Ishikawa (cell line): Measurements from ENCODE around the gene CEACAM21.

Experiments
- CEBPB ChIP-seq: IDR thresholded peaks from 2 replicates; pipeline ENCODE4 v1.6.1; 2012
- CREB1 ChIP-seq: IDR thresholded peaks from 2 replicates; pipeline ENCODE4 v1.6.1; 2012; ENCODE audit warnings: low read depth
- EGR1 ChIP-seq: IDR thresholded peaks from 2 replicates; pipeline ENCODE4 v1.6.1; 2012
- EP300 ChIP-seq: IDR thresholded peaks from 2 replicates; pipeline ENCODE4 v1.6.1; 2012; ENCODE audit warnings: borderline replicate concordance
- FOXM1 ChIP-seq: IDR thresholded peaks from 2 replicates; pipeline ENCODE4 v1.6.1; 2012; ENCODE audit warnings: low read depth, borderline replicate concordance
- NFIC ChIP-seq: IDR thresholded peaks from 2 replicates; pipeline ENCODE4 v1.6.1; 2012
- RAD21 ChIP-seq: IDR thresholded peaks from 2 replicates; pipeline ENCODE4 v1.6.1; 2012; ENCODE audit warnings: low read depth
- REST ChIP-seq: IDR thresholded peaks from 2 replicates; pipeline ENCODE4 v1.6.1; 2012; ENCODE audit warnings: low read depth, mild to moderate bottlenecking
- TAF1 ChIP-seq: IDR thresholded peaks from 2 replicates; pipeline ENCODE4 v1.6.1; 2012; ENCODE audit warnings: low read depth, mild to moderate bottlenecking
- TCF12 ChIP-seq: IDR thresholded peaks from 2 replicates; pipeline ENCODE4 v1.6.1; 2012; ENCODE audit warnings: low read depth
- TEAD4 ChIP-seq: IDR thresholded peaks from 2 replicates; pipeline ENCODE4 v1.6.1; 2012
- YY1 ChIP-seq: IDR thresholded peaks from 2 replicates; pipeline ENCODE4 v1.6.1; 2012; ENCODE audit warnings: low read depth
- ZBTB7A ChIP-seq: IDR thresholded peaks from 2 replicates; pipeline ENCODE4 v1.6.1; 2012; ENCODE audit warnings: low read depth
- TF ChIP-seq, protein P1 (sequence below): IDR thresholded peaks from 2 replicates; pipeline ENCODE4 v1.6.1; 2012
- TF ChIP-seq, protein P2 (sequence below): IDR thresholded peaks from 2 replicates; pipeline ENCODE4 v1.6.1; 2012

The CEACAM21 gene

DNA sequence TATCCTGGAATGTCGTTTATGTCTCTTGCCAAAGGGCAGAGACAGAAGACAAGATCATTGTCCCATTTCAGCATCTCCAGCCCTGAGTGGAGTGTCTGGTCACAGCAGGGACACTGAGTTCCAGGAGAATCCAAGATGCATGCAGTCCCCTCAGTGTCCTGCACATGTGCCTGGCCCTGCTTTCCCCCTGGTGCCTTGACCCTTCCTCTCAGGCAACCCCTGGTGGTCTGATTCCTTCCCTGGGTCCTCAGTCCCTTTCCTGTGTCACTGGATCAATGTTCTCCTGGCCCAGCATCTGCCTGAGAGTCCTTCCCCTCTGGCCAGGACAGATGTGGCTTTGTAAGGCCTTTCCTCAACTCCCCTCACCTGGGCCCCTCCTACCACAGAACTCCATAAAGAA is 9.0 kb downstream of the CEACAM21 start:
- TF ChIP-seq EGR1 = no peak
- TF ChIP-seq FOXM1 = no peak
- TF ChIP-seq TCF12 = no peak
- no peak for TF ChIP-seq CEBPB
- no peak for TF ChIP-seq CREB1
- no peak for TF ChIP-seq TAF1

DNA sequence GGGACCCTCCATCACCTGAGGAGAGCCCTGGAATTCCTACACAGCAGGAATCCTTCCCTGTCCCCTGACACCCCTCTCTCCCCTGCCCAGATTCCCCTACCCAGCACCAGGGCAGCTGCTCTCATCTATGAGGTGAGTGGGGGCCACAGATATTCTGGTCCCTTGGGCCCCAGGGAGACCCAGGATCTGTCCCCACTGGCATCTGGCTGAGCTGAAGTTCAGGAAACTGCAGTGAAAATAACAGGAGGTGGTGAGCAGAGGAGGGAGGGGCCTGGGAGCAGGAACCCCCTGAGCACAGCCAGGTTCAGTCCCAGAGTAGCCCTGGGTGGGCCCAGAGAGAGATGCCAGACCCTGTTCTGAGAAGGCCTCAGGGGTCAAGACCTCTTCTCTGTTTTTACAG is 10.1 kb downstream of the CEACAM21 start:
- TF ChIP-seq, protein P1, sequence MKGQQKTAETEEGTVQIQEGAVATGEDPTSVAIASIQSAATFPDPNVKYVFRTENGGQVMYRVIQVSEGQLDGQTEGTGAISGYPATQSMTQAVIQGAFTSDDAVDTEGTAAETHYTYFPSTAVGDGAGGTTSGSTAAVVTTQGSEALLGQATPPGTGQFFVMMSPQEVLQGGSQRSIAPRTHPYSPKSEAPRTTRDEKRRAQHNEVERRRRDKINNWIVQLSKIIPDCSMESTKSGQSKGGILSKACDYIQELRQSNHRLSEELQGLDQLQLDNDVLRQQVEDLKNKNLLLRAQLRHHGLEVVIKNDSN = no peak
- TF ChIP-seq TCF12 (no peak), ZBTB7A (no peak), REST (no peak), RAD21 (no peak), NFIC (no peak), TEAD4 (no peak), EGR1 (no peak), YY1 (no peak), FOXM1 (no peak)
- TF ChIP-seq, protein P2, sequence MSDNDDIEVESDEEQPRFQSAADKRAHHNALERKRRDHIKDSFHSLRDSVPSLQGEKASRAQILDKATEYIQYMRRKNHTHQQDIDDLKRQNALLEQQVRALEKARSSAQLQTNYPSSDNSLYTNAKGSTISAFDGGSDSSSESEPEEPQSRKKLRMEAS = no peak

GRCh38 chr19:41587101-41587837 is 11.3 kb downstream of the CEACAM21 start:
- TF ChIP-seq RAD21 = no peak
- TF ChIP-seq YY1 = no peak
- no peak for TF ChIP-seq CREB1
- no peak for TF ChIP-seq REST
- TF ChIP-seq EP300 = no peak
- no peak for TF ChIP-seq EGR1
- no peak for TF ChIP-seq TAF1
- TF ChIP-seq, protein P1 = no peak
- no peak for TF ChIP-seq TCF12
- TF ChIP-seq FOXM1 = no peak
- no peak for TF ChIP-seq CEBPB
- TF ChIP-seq NFIC = no peak
- no peak for TF ChIP-seq TEAD4
- no peak for TF ChIP-seq ZBTB7A
- TF ChIP-seq, protein P2 = no peak

- TF ChIP-seq, protein P2 = no peak
- TF ChIP-seq EP300 (no peak), YY1 (no peak), FOXM1 (no peak), RAD21 (no peak), NFIC (no peak), ZBTB7A (no peak), TAF1 (no peak), TCF12 (no peak), EGR1 (no peak), CEBPB (no peak), TEAD4 (no peak), CREB1 (no peak), REST (no peak)
- TF ChIP-seq, protein P1 = no peak
Observed at GRCh38 chr19:41587838-41588210, 11.9 kb downstream of the CEACAM21 start.
